ENCODE measurements around the gene B3GNT3.
"Not testable (repeated sequence)": the region's sequence is repeated elsewhere in the genome, so short reads cannot be mapped to it uniquely, and the experiment has no call there.

The B3GNT3 gene

GRCh38 chr19:17796013-17796837, 1.3 kb downstream of the B3GNT3 start:
- no peak for DNase-seq (ENCODE audit: low read depth, low spot score)
- peak overlapping the region; percentile 91 for H3K27ac ChIP-seq

- no peak for DNase-seq (ENCODE audit: low read depth, low spot score)
- H3K27ac ChIP-seq, result peak overlapping the region; percentile 91
Observed at GRCh38 chr19:17796838-17797423, 2.0 kb downstream of the B3GNT3 start.

GRCh38 chr19:17797424-17798201, 2.7 kb downstream of the B3GNT3 start:
- H3K27ac ChIP-seq, result peak overlapping the region; percentile 91
- peak; percentile 73 for DNase-seq (ENCODE audit: low read depth, low spot score)

GRCh38 chr19:17798599-17798998, 3.7 kb downstream of the B3GNT3 start:
- H3K27ac ChIP-seq, result peak overlapping the region; percentile 91
- DNase-seq (ENCODE audit: low read depth, low spot score), result not testable (repeated sequence)

- DNase-seq (ENCODE audit: low read depth, low spot score), result no peak
- H3K27ac ChIP-seq, result no peak overlapping the region
Observed at GRCh38 chr19:17802137-17802858, 7.4 kb downstream of the B3GNT3 start.

- DNase-seq (ENCODE audit: low read depth, low spot score), result no peak
- H3K27ac ChIP-seq, result no peak overlapping the region
Observed at GRCh38 chr19:17803264-17803896, 8.4 kb downstream of the B3GNT3 start.

- no peak overlapping the region for H3K27ac ChIP-seq
- DNase-seq (ENCODE audit: low read depth, low spot score), result no peak
Observed at GRCh38 chr19:17805427-17805826, 10.5 kb downstream of the B3GNT3 start.

GRCh38 chr19:17806945-17807344, 12.0 kb downstream of the B3GNT3 start:
- DNase-seq (ENCODE audit: low read depth, low spot score), result no peak
- no peak overlapping the region for H3K27ac ChIP-seq

- DNase-seq (ENCODE audit: low read depth, low spot score), result no peak
- H3K27ac ChIP-seq, result no peak overlapping the region
Observed at GRCh38 chr19:17807731-17808316, 12.9 kb downstream of the B3GNT3 start.

GRCh38 chr19:17811103-17811502, 16.2 kb downstream of the B3GNT3 start:
- H3K27ac ChIP-seq, result no peak overlapping the region
- no peak for DNase-seq (ENCODE audit: low read depth, low spot score)

GRCh38 chr19:17811681-17812080, 16.7 kb downstream of the B3GNT3 start:
- no peak overlapping the region for H3K27ac ChIP-seq
- no peak for DNase-seq (ENCODE audit: low read depth, low spot score)

GRCh38 chr19:17812099-17812498, 17.2 kb downstream of the B3GNT3 start:
- H3K27ac ChIP-seq, result no peak overlapping the region
- DNase-seq (ENCODE audit: low read depth, low spot score), result no peak

- no peak for DNase-seq (ENCODE audit: low read depth, low spot score)
- H3K27ac ChIP-seq, result no peak overlapping the region
Observed at GRCh38 chr19:17817668-17818363, 22.9 kb downstream of the B3GNT3 start.

- DNase-seq (ENCODE audit: low read depth, low spot score), result no peak
- no peak within 1 kb of the TSS for H3K27ac ChIP-seq
Observed at GRCh38 chr19:17821190-17821589, 26.3 kb downstream of the B3GNT3 start, which contains the start of gene INSL3. Gene INSL3, minus strand, starts transcription at chr19:17821519. Its CDS starts 13 bp downstream, at chr19:17821506.

- H3K27ac ChIP-seq, result no peak overlapping the region
- DNase-seq (ENCODE audit: low read depth, low spot score), result no peak
Observed at GRCh38 chr19:17824339-17824738, 29.4 kb downstream of the B3GNT3 start.

GRCh38 chr19:17826508-17827056, 31.6 kb downstream of the B3GNT3 start:
- DNase-seq (ENCODE audit: low read depth, low spot score), result no peak

GRCh38 chr19:17829855-17830566, 35.1 kb downstream of the B3GNT3 start:
- peak overlapping the region; percentile 59 for H3K27ac ChIP-seq
- no peak for DNase-seq (ENCODE audit: low read depth, low spot score)

More at GRCh38 chr19:17826508-17827056, 31.6 kb downstream of the B3GNT3 start:
- no peak overlapping the region for H3K27ac ChIP-seq
